Neural cell (in vitro differentiated cells): ENCODE results near the gene CENPS.

ENCODE experiments used
- CTCF ChIP-seq: fragments of 450-650 bp; IDR thresholded peaks from 2 replicates; pipeline ENCODE4 v1.5.1; 2014; ENCODE audit warnings: antibody characterized with exemption, mild to moderate bottlenecking, moderate library complexity; ENCODE audit not compliant: poor library complexity, severe bottlenecking
- EZH2 ChIP-seq: fragments of 200-600, 300-800 bp; shearing (Covaris generic), sonication (generic); IDR thresholded peaks from 2 replicates; pipeline ENCODE4 v1.6.1; 2014; ENCODE audit warnings: antibody characterized with exemption, low read length, borderline replicate concordance, mild to moderate bottlenecking; ENCODE audit not compliant: insufficient read depth, poor library complexity, severe bottlenecking
- RAD21 ChIP-seq: fragments of 450-650 bp; conservative IDR thresholded peaks from 2 replicates; pipeline ENCODE4 v1.6.1; 2014; ENCODE audit warnings: antibody characterized with exemption, mild to moderate bottlenecking, moderate library complexity
- REST ChIP-seq: IDR thresholded peaks from 2 replicates; pipeline ENCODE4 v1.6.1; 2012; ENCODE audit warnings: borderline replicate concordance

GRCh38 chr1:10428984-10429383, 1.2 kb upstream of the CENPS start:
- TF ChIP-seq CTCF (no peak), REST (no peak), RAD21 (no peak), EZH2 (no peak)
